ENCODE data around the gene IRF2BP1. TPM values are rescaled to one million over a fixed set of nuclear protein-coding genes. Genes with fewer than 3 reads are reported as not detected.

Gene IRF2BP1
- total and polyA plus RNA-seq, 2 of the 13 experiments (the other 11 are each of a cell fraction or from before 2014, with no cell fraction given) = 4.3 to 14.3 TPM

- peak; percentile 25; the same call in 1 of the 2 replicates for TF ChIP-seq CTCF (CRISPR knock-in tag; IDR thresholded peaks at IDR 0.05)
- TF ChIP-seq ZNF142 (CRISPR knock-in tag; IDR thresholded peaks at IDR 0.05) = no peak
- no peak for TF ChIP-seq SMARCE1 (IDR thresholded peaks at IDR 0.05; ENCODE audit: borderline replicate concordance)
- no peak for TF ChIP-seq SCMH1 (CRISPR knock-in tag; IDR thresholded peaks at IDR 0.05; ENCODE audit: borderline replicate concordance)
- TF ChIP-seq NR2C2 (CRISPR knock-in tag; IDR thresholded peaks at IDR 0.05; ENCODE audit: borderline replicate concordance) = no peak
- no peak for TF ChIP-seq SIX1 (CRISPR knock-in tag; IDR thresholded peaks at IDR 0.05; ENCODE audit: borderline replicate concordance)
- TF ChIP-seq FOXA1 (IDR thresholded peaks at IDR 0.05) = no peak
- TF ChIP-seq FOXA1 (CRISPR knock-in tag; IDR thresholded peaks at IDR 0.05) = no peak
- TF ChIP-seq MED1 (CRISPR knock-in tag; IDR thresholded peaks at IDR 0.05) = no peak
- peak; percentile 48; the same call in 1 of the 2 replicates for TF ChIP-seq ZBTB49 (CRISPR knock-in tag; IDR thresholded peaks at IDR 0.05; ENCODE audit: borderline replicate concordance)
- TF ChIP-seq NCOA5 (CRISPR knock-in tag; IDR thresholded peaks at IDR 0.05) = no peak
- TF ChIP-seq TOE1 (CRISPR knock-in tag; IDR thresholded peaks at IDR 0.05) = no peak
- TF ChIP-seq ZNF496 (CRISPR knock-in tag; IDR thresholded peaks at IDR 0.05; ENCODE audit: insufficient replicate concordance) = no peak
- no peak for TF ChIP-seq PRDM4 (CRISPR knock-in tag; IDR thresholded peaks at IDR 0.05; ENCODE audit: borderline replicate concordance)
- TF ChIP-seq ZFP36L1 (CRISPR knock-in tag; IDR thresholded peaks at IDR 0.05) = no peak
- no peak for TF ChIP-seq MEIS1 (CRISPR knock-in tag; IDR thresholded peaks at IDR 0.05; ENCODE audit: borderline replicate concordance)
- TF ChIP-seq ZBTB3 (CRISPR knock-in tag; IDR thresholded peaks at IDR 0.05; ENCODE audit: borderline replicate concordance, low read depth) = no peak
- no peak for TF ChIP-seq ZNF17 (CRISPR knock-in tag; IDR thresholded peaks at IDR 0.05)
Observed at GRCh38 chr19:45901432-45901911, 15.5 kb upstream of the IRF2BP1 start (continued).

Data from HepG2 (cell line).